Measurements from ENCODE around the gene MGAT5B. TPM values are rescaled to one million over a fixed set of nuclear protein-coding genes. Genes with fewer than 3 reads are reported as not detected.

Gene MGAT5B
- total RNA-seq, 1 donor from 2014 or later: 6.3 TPM

DNA sequence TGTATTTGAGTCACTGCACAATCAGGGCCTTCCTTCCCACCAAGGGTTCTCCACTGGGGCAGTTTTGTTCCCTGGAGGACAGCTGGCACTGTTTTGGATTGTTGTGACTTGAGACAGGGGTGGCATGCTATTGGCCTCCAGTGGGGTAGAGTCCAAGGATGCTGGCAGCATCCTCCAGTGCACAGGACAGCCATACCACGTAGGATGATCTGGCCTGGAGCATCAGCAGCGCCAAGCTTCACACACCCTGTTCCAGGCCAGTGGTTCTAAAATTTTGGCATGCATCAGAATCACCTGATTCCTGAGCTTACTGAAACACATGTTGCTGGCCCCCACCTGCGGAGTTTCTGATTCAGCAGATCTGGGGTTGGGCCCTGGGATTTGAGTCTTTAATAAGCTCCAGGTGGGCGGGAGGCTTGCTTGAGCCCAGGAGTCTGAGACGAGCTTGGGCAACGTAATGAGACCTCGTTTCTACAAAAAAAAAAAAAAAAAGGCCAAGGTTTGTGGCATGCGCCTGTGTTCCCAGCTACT, 83.2 kb downstream of the MGAT5B start:
- DNase-seq (ENCODE audit: low read depth): no peak

DNA sequence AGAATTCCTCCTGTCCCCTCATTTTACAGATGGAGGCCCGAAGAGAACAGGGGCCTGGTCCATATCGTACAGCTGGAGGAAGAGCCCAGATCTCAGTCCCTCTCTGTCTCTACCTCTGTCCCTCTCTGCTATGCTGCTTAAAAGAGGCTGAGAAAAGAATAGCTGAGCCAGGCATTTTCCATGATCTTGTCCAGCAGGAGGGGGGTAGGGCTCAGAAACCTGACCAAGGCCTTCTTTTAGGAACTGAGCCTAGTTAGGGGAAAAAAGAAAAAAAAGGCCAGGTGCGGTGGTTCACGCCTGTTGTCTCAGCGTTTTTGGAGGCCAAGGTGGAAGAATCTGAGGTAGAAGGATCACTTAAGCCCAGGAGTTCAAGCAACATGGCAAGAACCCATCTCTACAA, 84.2 kb downstream of the MGAT5B start:
- Mint-ChIP-seq H3K9me3 (ENCODE audit: unreplicated experiment) (peaks cover 7% of the 10 kb centered on the region), H3K4me3 (ENCODE audit: unreplicated experiment) (no peak overlapping the region), H3K27me3 (ENCODE audit: low read depth, unreplicated experiment) (peaks cover 15% of the 10 kb centered on the region), H3K27ac (ENCODE audit: unreplicated experiment) (no peak overlapping the region), H3K4me1 (ENCODE audit: low read depth, unreplicated experiment) (no peaks in the 10 kb centered on the region), H3K36me3 (ENCODE audit: low read depth, unreplicated experiment) (no peaks in the 10 kb centered on the region)
- no peak overlapping the region for H3K4me2 ChIP-seq (ENCODE audit: low read length)
- H3K4me1 ChIP-seq (ENCODE audit: insufficient read depth, low read length): peaks cover 2% of the 10 kb centered on the region
- DNase-seq (ENCODE audit: low read depth): no peak
- TF ChIP-seq, protein P1, sequence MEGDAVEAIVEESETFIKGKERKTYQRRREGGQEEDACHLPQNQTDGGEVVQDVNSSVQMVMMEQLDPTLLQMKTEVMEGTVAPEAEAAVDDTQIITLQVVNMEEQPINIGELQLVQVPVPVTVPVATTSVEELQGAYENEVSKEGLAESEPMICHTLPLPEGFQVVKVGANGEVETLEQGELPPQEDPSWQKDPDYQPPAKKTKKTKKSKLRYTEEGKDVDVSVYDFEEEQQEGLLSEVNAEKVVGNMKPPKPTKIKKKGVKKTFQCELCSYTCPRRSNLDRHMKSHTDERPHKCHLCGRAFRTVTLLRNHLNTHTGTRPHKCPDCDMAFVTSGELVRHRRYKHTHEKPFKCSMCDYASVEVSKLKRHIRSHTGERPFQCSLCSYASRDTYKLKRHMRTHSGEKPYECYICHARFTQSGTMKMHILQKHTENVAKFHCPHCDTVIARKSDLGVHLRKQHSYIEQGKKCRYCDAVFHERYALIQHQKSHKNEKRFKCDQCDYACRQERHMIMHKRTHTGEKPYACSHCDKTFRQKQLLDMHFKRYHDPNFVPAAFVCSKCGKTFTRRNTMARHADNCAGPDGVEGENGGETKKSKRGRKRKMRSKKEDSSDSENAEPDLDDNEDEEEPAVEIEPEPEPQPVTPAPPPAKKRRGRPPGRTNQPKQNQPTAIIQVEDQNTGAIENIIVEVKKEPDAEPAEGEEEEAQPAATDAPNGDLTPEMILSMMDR (IDR thresholded peaks at IDR 0.05; ENCODE audit: insufficient read depth, low read depth, low read length): no peak
- TF ChIP-seq EZH2 (IDR thresholded peaks at IDR 0.05; ENCODE audit: insufficient read depth, low read length): no peak
- H4K20me1 ChIP-seq (ENCODE audit: insufficient read depth, low read length): no peaks in the 10 kb centered on the region
- H3K27ac ChIP-seq (ENCODE audit: low read depth, low read length): no peak overlapping the region
- no peaks in the 10 kb centered on the region for H3K9me3 ChIP-seq (ENCODE audit: insufficient read depth, low read depth, low read length)
- no peak for FAIRE-seq
- no peak overlapping the region for H2AFZ ChIP-seq (ENCODE audit: low read depth, low read length)
- H3K79me2 ChIP-seq (ENCODE audit: insufficient read depth, low read length): no peaks in the 10 kb centered on the region
- no peaks in the 10 kb centered on the region for H3K27me3 ChIP-seq (ENCODE audit: insufficient read depth, low read length)
- H3K9ac ChIP-seq (ENCODE audit: low read length): no peak overlapping the region
- H3K36me3 ChIP-seq (ENCODE audit: insufficient read depth, low read length): no peaks in the 10 kb centered on the region
- no peak overlapping the region for H3K4me3 ChIP-seq (ENCODE audit: insufficient read depth, low read depth, low read length)

More for the DNA sequence above, 83.2 kb downstream of the MGAT5B start:
- H3K4me3 ChIP-seq (ENCODE audit: insufficient read depth, low read depth, low read length): no peak overlapping the region
- no peak overlapping the region for H3K27ac ChIP-seq (ENCODE audit: low read depth, low read length)
- H3K9ac ChIP-seq (ENCODE audit: low read length): no peak overlapping the region
- H2AFZ ChIP-seq (ENCODE audit: low read depth, low read length): no peak overlapping the region
- Mint-ChIP-seq H3K9me3 (ENCODE audit: unreplicated experiment) (peaks cover 7% of the 10 kb centered on the region), H3K4me1 (ENCODE audit: low read depth, unreplicated experiment) (no peaks in the 10 kb centered on the region), H3K36me3 (ENCODE audit: low read depth, unreplicated experiment) (no peaks in the 10 kb centered on the region), H3K27me3 (ENCODE audit: low read depth, unreplicated experiment) (peaks cover 15% of the 10 kb centered on the region), H3K4me3 (ENCODE audit: unreplicated experiment) (no peak overlapping the region), H3K27ac (ENCODE audit: unreplicated experiment) (no peak overlapping the region)
- H3K4me2 ChIP-seq (ENCODE audit: low read length): no peak overlapping the region
- no peaks in the 10 kb centered on the region for H3K79me2 ChIP-seq (ENCODE audit: insufficient read depth, low read length)
- H4K20me1 ChIP-seq (ENCODE audit: insufficient read depth, low read length): no peaks in the 10 kb centered on the region
- no peak for FAIRE-seq
- TF ChIP-seq, protein P1 (IDR thresholded peaks at IDR 0.05; ENCODE audit: insufficient read depth, low read depth, low read length): no peak
- TF ChIP-seq EZH2 (IDR thresholded peaks at IDR 0.05; ENCODE audit: insufficient read depth, low read length): no peak
- no peaks in the 10 kb centered on the region for H3K36me3 ChIP-seq (ENCODE audit: insufficient read depth, low read length)
- no peaks in the 10 kb centered on the region for H3K27me3 ChIP-seq (ENCODE audit: insufficient read depth, low read length)
- H3K9me3 ChIP-seq (ENCODE audit: insufficient read depth, low read depth, low read length): no peaks in the 10 kb centered on the region
- no peaks in the 10 kb centered on the region for H3K4me1 ChIP-seq (ENCODE audit: insufficient read depth, low read length)

DNA sequence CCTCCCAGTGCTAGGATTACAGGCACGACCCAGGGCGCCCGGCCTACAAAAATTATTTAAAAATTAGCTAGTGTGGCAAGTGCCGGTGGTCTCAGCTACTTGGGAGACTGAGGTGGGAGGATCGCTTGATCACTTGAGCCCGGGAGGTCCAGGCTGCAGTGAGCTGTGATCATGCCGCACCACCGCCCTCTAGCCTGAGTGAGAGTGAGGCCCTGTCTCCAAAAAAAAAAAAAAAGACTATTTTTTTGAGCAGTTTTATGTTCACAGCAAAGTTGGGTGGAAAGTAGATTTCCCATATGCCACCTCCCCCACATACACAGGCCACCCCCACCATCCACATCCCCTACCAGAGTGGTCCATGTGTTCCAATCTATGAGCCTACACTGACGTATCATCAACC, 84.9 kb downstream of the MGAT5B start:
- Histone ChIP-seq H3K9me3 (ENCODE audit: insufficient read depth, low read depth, low read length) (no peaks in the 10 kb centered on the region), H3K4me2 (ENCODE audit: low read length) (no peak overlapping the region), H2AFZ (ENCODE audit: low read depth, low read length) (no peak overlapping the region), H3K4me3 (ENCODE audit: insufficient read depth, low read depth, low read length) (no peak overlapping the region), H3K27ac (ENCODE audit: low read depth, low read length) (no peak overlapping the region), H3K79me2 (ENCODE audit: insufficient read depth, low read length) (no peaks in the 10 kb centered on the region), H3K4me1 (ENCODE audit: insufficient read depth, low read length) (peaks cover 8% of the 10 kb centered on the region), H3K27me3 (ENCODE audit: insufficient read depth, low read length) (no peaks in the 10 kb centered on the region), H3K36me3 (ENCODE audit: insufficient read depth, low read length) (no peaks in the 10 kb centered on the region), H3K9ac (ENCODE audit: low read length) (no peak overlapping the region), H4K20me1 (ENCODE audit: insufficient read depth, low read length) (no peaks in the 10 kb centered on the region)
- H3K9me3 Mint-ChIP-seq (ENCODE audit: unreplicated experiment): peaks cover 7% of the 10 kb centered on the region
- FAIRE-seq: no peak
- H3K27me3 Mint-ChIP-seq (ENCODE audit: low read depth, unreplicated experiment): peaks cover 15% of the 10 kb centered on the region
- no peak overlapping the region for H3K27ac Mint-ChIP-seq (ENCODE audit: unreplicated experiment)
- no peaks in the 10 kb centered on the region for H3K36me3 Mint-ChIP-seq (ENCODE audit: low read depth, unreplicated experiment)
- peaks cover 2% of the 10 kb centered on the region for H3K4me1 Mint-ChIP-seq (ENCODE audit: low read depth, unreplicated experiment)
- DNase-seq (ENCODE audit: low read depth): no peak
- TF ChIP-seq, protein P1 (IDR thresholded peaks at IDR 0.05; ENCODE audit: insufficient read depth, low read depth, low read length): no peak
- no peak for TF ChIP-seq EZH2 (IDR thresholded peaks at IDR 0.05; ENCODE audit: insufficient read depth, low read length)
- H3K4me3 Mint-ChIP-seq (ENCODE audit: unreplicated experiment): no peak overlapping the region

Measured in astrocyte (in vitro differentiated cells and primary cell).